Lower leg skin (tissue), 3 donors: ENCODE data around the gene LRRFIP1.

Experiments
- CTCF ChIP-seq, 3 donors: fragments of 450-650 bp; IDR thresholded peaks; one replicate each; pipeline ENCODE4 v1.5.1; 2016; ENCODE audit warnings: antibody characterized with exemption in 3 of 3, mild to moderate bottlenecking in 3 of 3, moderate library complexity in 2 of 3
- POLR2A ChIP-seq, 2 donors: fragments of 450-650 bp; IDR thresholded peaks; one replicate each; pipeline ENCODE4 v1.6.1; 2016 to 2017; ENCODE audit warnings: antibody characterized with exemption in 2 of 2, mild to moderate bottlenecking in 1 of 2, moderate library complexity in 1 of 2

- TF ChIP-seq CTCF (IDR thresholded peaks at IDR 0.05) (peak in 1 of 3 donors; percentile 56), POLR2A (IDR thresholded peaks at IDR 0.05) (no peak)
Measured at GRCh38 chr2:237673130-237674001, 46.0 kb downstream of the LRRFIP1 start.
